Mesendoderm (in vitro differentiated cells): ENCODE results near the gene KLK5.
"Not testable (repeated sequence)": the region's sequence is repeated elsewhere in the genome, so short reads cannot be mapped to it uniquely, and the experiment has no call there.

ENCODE experiments used
- DNase-seq: peaks from one replicate; pipeline ENCODE4 v3.0.0; 2013
- H2AK5ac ChIP-seq: 2 replicates; pipeline ENCODE4 v1.6.1; 2013; ENCODE audit warnings: low read length, inconsistent platforms
- H2BK120ac ChIP-seq: 2 replicates; pipeline ENCODE4 v1.6.1; 2013; ENCODE audit warnings: low read depth, mild to moderate bottlenecking, low read length, moderate library complexity, mixed read lengths
- H2BK15ac ChIP-seq: replicated peaks from 2 replicates; pipeline ENCODE4 v1.6.1; 2013; ENCODE audit warnings: low read depth, mild to moderate bottlenecking, moderate library complexity
- H2BK5ac ChIP-seq: 2 replicates; pipeline ENCODE4 v1.6.1; 2013; ENCODE audit warnings: low read length, inconsistent platforms
- H3K18ac ChIP-seq: 2 replicates; pipeline ENCODE4 v1.6.1; 2013; ENCODE audit warnings: mild to moderate bottlenecking, low read length, mixed read lengths
- H3K23ac ChIP-seq: one replicate; pipeline ENCODE4 v1.6.1; 2013; ENCODE audit warnings: low read length
- H3K27ac ChIP-seq: 2 replicates; pipeline ENCODE4 v1.5.1; 2013; ENCODE audit warnings: low read depth, mild to moderate bottlenecking, inconsistent platforms, low read length, moderate library complexity
- H3K27me3 ChIP-seq: 2 replicates; pipeline ENCODE4 v1.6.1; 2013; ENCODE audit warnings: low read length, control low read depth, mild to moderate bottlenecking, inconsistent platforms; ENCODE audit not compliant: insufficient read depth, poor library complexity
- H3K36me3 ChIP-seq: 2 replicates; pipeline ENCODE4 v1.6.1; 2013; ENCODE audit warnings: low read length, inconsistent platforms; ENCODE audit not compliant: control insufficient read depth, insufficient read depth
- H3K4ac ChIP-seq: one replicate; pipeline ENCODE4 v1.6.1; 2013; ENCODE audit warnings: low read depth, mild to moderate bottlenecking, low read length, moderate library complexity
- H3K4me1 ChIP-seq: 2 replicates; pipeline ENCODE4 v1.6.1; 2013; ENCODE audit warnings: low read depth, low read length, inconsistent platforms; ENCODE audit not compliant: control insufficient read depth
- H3K4me2 ChIP-seq: 2 replicates; pipeline ENCODE4 v1.6.1; 2013; ENCODE audit warnings: low read length
- H3K4me3 ChIP-seq: 2 replicates; pipeline ENCODE4 v1.5.1; 2013; ENCODE audit warnings: mild to moderate bottlenecking, low read length
- H3K56ac ChIP-seq: one replicate; pipeline ENCODE4 v1.6.1; 2013; ENCODE audit warnings: low read length
- H3K79me1 ChIP-seq: 2 replicates; pipeline ENCODE4 v1.6.1; 2013; ENCODE audit warnings: low read length, inconsistent platforms
- H3K79me2 ChIP-seq: 2 replicates; pipeline ENCODE4 v1.6.1; 2013; ENCODE audit warnings: mild to moderate bottlenecking, low read length; ENCODE audit not compliant: control insufficient read depth, insufficient read depth
- H3K9ac ChIP-seq: 2 replicates; pipeline ENCODE4 v1.6.1; 2013; ENCODE audit warnings: low read length, inconsistent platforms
- H4K5ac ChIP-seq: one replicate; pipeline ENCODE4 v1.6.1; 2013; ENCODE audit warnings: low read length
- H4K8ac ChIP-seq: one replicate; pipeline ENCODE4 v1.6.1; 2013; ENCODE audit warnings: low read depth, mild to moderate bottlenecking, control low read depth, low read length, moderate library complexity
- WGBS: extraction: QIAGEN DNeasy Blood & Tissue Kit; methylation state at CpG from one replicate; pipeline ENCODE4 v1.1.7; 2013; ENCODE audit warnings: low lambda C conversion rate, missing lambda C conversion rate; ENCODE audit not compliant: insufficient coverage; ENCODE audit errors: extremely low coverage; 5-methylcytosine and 5-hydroxymethylcytosine counted together

KLK5 gene

GRCh38 chr19:50897191-50897607, 55.6 kb downstream of the KLK5 start:
- H3K4me2 ChIP-seq, result no peak overlapping the region
- WGBS, result no CpG with 5 or more reads among the region's 3 CpGs
- no peak overlapping the region for H4K5ac ChIP-seq
- no peak overlapping the region for H2BK120ac ChIP-seq
- no peak overlapping the region for H3K56ac ChIP-seq
- H3K18ac ChIP-seq, result no peak overlapping the region
- H3K27me3 ChIP-seq, result no peaks in the 10 kb centered on the region
- H2BK15ac ChIP-seq, result no peak overlapping the region
- H3K23ac ChIP-seq, result no peak overlapping the region
- no peak for DNase-seq
- no peaks in the 10 kb centered on the region for H3K4me1 ChIP-seq
- no peak overlapping the region for H3K4me3 ChIP-seq
- H3K9ac ChIP-seq, result no peak overlapping the region
- no peak overlapping the region for H2BK5ac ChIP-seq
- H3K36me3 ChIP-seq, result no peaks in the 10 kb centered on the region
- no peaks in the 10 kb centered on the region for H3K79me1 ChIP-seq
- H3K27ac ChIP-seq, result no peak overlapping the region
- no peak overlapping the region for H2AK5ac ChIP-seq
- H4K8ac ChIP-seq, result no peak overlapping the region
- H3K79me2 ChIP-seq, result no peaks in the 10 kb centered on the region
- H3K4ac ChIP-seq, result no peak overlapping the region

- Histone ChIP-seq H3K56ac (no peak overlapping the region), H3K9ac (no peak overlapping the region), H3K27ac (no peak overlapping the region), H3K36me3 (no peaks in the 10 kb centered on the region), H3K4me3 (no peak overlapping the region), H3K4me1 (no peaks in the 10 kb centered on the region), H2BK15ac (no peak overlapping the region), H3K18ac (no peak overlapping the region), H3K4me2 (no peak overlapping the region), H2BK120ac (no peak overlapping the region), H2BK5ac (no peak overlapping the region), H2AK5ac (no peak overlapping the region), H3K23ac (no peak overlapping the region), H3K4ac (no peak overlapping the region), H4K8ac (no peak overlapping the region), H4K5ac (no peak overlapping the region), H3K79me2 (no peaks in the 10 kb centered on the region), H3K27me3 (no peaks in the 10 kb centered on the region), H3K79me1 (no peaks in the 10 kb centered on the region)
- WGBS, result no CpG with 5 or more reads among the region's 6 CpGs
- DNase-seq, result no peak
These were observed 56.1 kb downstream of the KLK5 start for GRCh38 chr19:50896591-50897190.

DNA sequence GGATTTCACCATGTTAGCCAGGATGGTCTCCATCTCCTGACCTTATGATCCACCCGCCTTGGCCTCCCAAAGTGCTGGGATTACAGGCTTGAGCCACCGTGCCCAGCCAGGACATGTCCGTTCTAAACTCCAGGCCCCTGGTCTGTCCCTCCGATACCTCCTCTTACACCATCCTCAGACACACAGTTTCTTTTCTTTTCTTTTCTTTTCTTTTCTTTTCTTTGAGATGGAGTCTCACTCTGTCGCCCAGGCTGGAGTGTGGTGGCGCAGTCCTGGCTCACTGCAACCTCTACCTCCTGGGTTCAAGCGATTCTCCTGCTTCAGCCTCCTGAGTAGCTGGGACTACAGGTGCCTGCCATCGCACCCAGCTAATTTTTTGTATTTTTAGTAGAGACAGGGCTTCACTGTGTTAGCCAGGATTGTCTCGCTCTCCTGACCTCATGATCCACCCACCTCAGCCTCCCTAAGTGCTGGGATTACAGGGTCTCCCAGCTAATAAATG, 56.7 kb downstream of the KLK5 start:
- WGBS, result no CpG with 5 or more reads among the region's 9 CpGs
- not testable (repeated sequence) for H3K18ac ChIP-seq, DNase-seq, H3K36me3 ChIP-seq, H2BK15ac ChIP-seq, H3K4me1 ChIP-seq, H3K79me2 ChIP-seq, H4K5ac ChIP-seq, H3K27me3 ChIP-seq, H3K9ac ChIP-seq, H3K27ac ChIP-seq, H4K8ac ChIP-seq, H2AK5ac ChIP-seq, H3K4ac ChIP-seq, H2BK5ac ChIP-seq, H3K79me1 ChIP-seq, H2BK120ac ChIP-seq, H3K23ac ChIP-seq, H3K4me2 ChIP-seq, H3K56ac ChIP-seq, H3K4me3 ChIP-seq

- Histone ChIP-seq H3K56ac (no peak overlapping the region), H3K4me2 (no peak overlapping the region), H3K4ac (no peak overlapping the region), H3K79me1 (no peaks in the 10 kb centered on the region), H3K27ac (no peak overlapping the region), H2BK5ac (no peak overlapping the region), H3K9ac (no peak overlapping the region), H2AK5ac (no peak overlapping the region), H3K36me3 (no peaks in the 10 kb centered on the region), H4K8ac (no peak overlapping the region), H3K27me3 (no peaks in the 10 kb centered on the region), H2BK15ac (no peak overlapping the region), H3K23ac (no peak overlapping the region), H2BK120ac (no peak overlapping the region), H3K4me1 (no peaks in the 10 kb centered on the region), H4K5ac (no peak overlapping the region), H3K79me2 (no peaks in the 10 kb centered on the region), H3K18ac (no peak overlapping the region), H3K4me3 (no peak overlapping the region)
- WGBS, result no CpG with 5 or more reads among the region's 10 CpGs
- no peak for DNase-seq
These were observed 58.1 kb downstream of the KLK5 start for GRCh38 chr19:50894478-50895356.
